GM18867 (cell line): ENCODE measurements around the gene CBX3.
"Not testable (repeated sequence)": the region's sequence is repeated elsewhere in the genome, so short reads cannot be mapped to it uniquely, and the experiment has no call there.

ENCODE experiments used
- ATAC-seq: cut with Tn5 transposase; IDR thresholded peaks from one replicate; pipeline ENCODE4 v1.9.1; 2021; ENCODE audit warnings: mild to moderate bottlenecking, moderate library complexity; ENCODE audit not compliant: unreplicated experiment

The CBX3 gene

DNA sequence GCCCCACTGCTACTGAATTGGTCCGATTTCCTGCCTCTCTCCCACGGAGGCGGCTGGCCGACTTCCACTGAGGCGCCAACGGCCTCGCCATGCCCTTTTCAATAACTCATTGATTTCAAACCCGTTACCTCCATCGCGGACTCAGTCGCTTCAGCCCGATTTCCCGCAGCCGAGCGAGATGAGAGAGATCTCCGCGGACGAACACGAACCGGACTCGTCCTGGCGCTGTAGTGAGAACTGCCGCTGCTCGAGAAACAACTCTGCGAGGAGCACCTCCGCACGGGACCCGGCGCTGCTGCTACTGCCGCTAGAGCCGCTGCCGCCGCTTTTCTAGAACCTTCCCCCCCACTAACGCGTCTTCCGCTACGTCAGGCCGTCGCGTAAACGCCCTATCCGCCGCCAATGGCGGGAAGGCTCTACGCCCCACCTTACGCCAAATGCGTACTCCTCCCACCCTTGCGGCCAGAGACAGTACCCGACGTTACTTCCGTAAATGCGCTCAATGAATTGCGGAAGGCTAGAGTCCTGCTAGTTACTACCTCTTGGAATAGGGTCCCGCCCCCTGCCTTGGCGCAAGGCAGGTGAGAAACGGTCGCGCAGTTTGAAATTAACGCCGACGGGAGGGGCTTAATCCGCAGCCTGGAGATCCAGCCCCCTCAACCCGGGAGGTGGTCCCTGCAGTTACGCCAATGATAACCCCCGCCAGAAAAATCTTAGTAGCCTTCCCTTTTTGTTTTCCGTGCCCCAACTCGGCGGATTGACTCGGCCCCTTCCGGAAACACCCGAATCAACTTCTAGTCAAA lies 900 bp upstream of the CBX3 start, which contains the start of gene HNRNPA2B1:
HNRNPA2B1 (minus strand) TSS at position 303 of the 803 bp plus-strand sequence; CDS start at position 134, 169 bp downstream.
- peak; percentile 63 for ATAC-seq

GRCh38 chr7:26202019-26202990 lies 760 bp downstream of the CBX3 start:
- no peak for ATAC-seq

- no peak for ATAC-seq
Observed at GRCh38 chr7:26203016-26203415, 1.5 kb downstream of the CBX3 start.

DNA sequence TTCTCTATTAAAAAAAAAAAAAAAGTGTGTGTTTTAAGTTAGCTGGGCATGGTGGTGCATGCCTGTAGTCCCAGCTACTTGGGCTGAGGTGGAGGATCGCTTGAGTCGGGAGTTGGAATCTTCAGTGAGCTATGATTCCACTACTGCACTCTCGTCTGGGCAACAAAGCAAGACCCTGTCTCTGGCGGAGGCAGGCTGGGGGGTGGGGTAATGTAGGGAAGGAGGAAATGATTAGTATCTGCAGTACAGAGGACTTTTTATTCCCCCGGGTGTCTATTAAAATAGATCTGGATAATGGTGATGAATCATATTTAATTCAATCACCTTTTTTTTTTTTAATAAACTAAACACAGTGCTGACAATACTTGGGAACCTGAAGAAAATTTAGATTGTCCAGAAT lies 6.5 kb downstream of the CBX3 start:
- no peak for ATAC-seq

DNA sequence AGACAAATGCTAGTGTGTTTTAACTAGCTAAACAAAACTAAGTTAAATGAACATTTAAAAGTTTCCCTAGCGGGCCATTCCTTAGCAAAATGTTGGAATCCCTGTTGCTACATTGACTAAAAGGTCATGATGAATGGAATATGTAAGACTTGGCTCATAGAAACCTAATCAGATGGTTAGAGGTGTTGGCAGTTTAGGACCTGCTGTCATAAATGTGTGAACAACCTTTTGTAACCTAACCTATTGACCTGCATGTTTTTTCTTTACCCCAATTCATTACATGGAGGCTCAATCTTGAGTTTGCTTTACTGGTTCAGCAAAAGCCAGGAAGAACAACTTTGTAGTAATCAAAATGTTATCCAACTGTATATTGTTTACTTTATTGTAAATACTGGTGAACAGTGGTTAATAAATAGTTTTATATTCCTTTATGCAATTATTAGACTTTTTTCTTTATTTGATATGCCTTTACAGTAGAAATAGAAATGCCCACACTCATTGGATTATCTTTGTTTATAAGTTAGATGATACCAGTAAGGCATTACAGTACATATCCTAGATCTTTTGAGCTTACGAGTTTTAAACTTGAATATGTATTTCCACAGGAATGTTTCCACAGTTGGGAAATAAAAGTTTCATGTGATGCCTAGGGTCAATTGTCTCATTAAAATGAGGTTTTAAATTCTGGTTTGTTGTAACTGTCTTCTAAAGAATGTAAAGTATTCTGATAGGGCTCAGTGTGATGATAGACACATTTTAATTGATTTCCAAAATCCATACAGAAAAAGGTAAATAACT lies 11.6 kb downstream of the CBX3 start:
- no peak for ATAC-seq

DNA sequence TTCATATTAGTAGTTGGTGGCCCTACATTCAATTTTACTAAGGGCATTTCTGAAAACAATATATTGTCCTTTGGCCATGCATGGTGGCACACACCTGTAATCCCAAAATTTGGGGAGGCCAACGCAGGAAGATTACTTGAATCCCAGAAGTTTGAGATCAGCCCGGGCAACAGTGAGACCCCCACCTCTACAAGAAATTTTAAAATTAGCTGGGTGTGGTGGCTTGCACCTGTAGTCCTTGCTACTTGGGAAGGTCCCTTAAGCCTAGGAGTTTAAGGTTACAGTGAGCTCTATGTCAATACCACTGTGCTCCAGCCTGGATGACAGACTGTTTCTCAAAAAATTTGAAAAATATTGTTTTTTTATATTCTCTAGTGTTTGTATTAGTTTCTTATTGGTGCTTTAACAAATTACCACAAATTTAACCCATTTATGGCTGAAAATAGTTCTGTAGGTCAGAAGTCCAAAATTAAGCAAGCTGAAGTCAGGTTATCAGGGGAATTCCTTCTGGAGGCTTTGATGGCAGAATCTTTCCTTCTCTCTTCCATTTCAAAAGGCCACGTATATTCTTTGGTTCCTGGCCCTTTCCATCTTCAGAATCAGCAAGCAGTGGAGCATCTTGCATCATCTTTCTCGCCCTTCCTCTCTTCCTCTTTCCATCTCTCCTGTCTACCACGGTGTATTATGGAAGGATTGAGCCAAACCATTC lies 12.4 kb downstream of the CBX3 start:
- no peak for ATAC-seq

- no peak for ATAC-seq
Observed at GRCh38 chr7:26216049-26216448, 14.5 kb downstream of the CBX3 start.

DNA sequence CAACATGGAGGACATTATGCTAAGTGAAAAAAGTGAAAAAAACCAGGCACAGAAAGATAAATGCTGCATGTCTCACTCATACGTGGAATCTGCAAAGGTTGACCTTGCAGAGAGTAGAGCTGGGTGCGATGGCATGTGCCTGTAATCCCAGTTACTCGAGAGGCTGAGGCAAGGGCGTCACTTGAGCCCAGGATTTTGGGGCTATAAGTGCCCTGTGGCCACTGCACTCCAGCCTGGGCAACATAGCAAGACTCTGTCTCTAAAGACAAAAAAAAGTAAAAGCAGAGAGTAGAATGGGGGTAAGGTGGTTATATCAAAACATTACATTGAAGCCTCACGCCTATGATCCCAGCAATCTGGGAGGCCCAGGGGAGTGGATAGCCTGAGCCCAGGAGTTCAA lies 22.8 kb downstream of the CBX3 start:
- ATAC-seq, result no peak

DNA sequence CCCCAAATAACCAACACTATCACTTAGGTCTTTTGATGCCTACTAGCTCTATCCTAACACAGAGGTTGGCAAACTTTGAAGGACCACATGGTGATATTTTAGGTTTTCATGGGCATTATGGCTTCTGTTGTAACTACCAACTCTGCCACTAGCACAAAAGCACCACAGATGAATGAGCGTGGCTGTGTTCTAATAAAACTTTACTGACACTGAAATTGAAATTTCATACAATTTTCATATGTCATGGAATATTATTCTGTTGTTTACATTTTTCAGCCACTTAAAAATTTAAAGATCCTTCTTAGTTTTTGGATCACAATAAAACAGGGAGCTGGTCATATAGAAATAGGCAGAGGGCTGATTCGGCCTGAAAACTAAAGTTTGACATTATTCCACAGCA lies 26.4 kb downstream of the CBX3 start:
- no peak for ATAC-seq

DNA sequence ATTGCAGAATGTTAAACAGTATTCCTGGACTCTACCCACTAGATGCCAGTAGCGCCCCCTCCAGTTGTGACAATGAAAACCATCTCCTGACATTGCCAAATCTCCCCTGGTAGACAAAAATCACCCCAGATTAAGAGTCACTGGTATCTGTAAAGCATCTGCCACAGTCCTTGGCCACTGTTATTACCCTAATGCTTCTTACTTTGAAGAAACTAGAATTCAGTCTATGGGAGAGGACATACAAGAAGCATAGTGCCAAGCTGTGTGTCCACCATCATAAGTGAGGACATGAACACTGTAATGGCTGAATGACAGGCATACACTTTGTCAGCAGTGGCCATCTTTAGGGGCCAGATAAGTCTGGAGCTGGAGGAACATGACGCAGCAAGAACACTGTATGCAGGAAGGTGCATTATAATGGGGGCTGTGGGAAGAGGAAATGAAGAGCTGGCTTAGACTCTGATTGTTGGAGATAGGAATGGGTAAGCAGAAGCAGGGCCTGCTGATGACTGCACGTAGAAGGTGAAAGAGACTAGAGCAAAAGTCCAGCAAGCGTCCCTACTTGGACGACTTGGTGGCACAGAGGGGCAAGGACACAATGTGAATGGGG lies 32.5 kb downstream of the CBX3 start:
- no peak for ATAC-seq

GRCh38 chr7:26237035-26237807 lies 35.7 kb downstream of the CBX3 start:
- ATAC-seq, result no peak

- no peak for ATAC-seq
Observed at GRCh38 chr7:26238032-26238431, 36.5 kb downstream of the CBX3 start.

DNA sequence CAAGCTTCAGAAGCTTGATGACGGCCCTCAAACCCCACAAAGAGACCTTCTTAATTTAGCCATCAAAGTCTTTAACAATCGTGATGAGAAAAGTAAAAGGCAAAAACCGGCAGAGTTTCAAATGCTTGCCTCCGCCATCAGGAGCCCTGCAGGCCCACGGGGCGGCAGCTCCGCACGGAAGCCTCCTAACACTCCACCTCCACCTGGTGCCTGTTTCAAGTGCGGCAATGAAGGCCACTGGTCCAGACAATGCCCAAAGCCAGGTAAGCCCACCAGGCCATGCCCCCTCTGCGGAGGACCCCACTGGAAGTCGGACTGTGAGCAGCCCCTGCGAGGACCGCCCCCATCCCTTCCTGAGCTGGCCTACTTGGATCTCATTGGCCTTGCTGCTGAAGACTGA lies 43.6 kb downstream of the CBX3 start:
- no peak for ATAC-seq

DNA sequence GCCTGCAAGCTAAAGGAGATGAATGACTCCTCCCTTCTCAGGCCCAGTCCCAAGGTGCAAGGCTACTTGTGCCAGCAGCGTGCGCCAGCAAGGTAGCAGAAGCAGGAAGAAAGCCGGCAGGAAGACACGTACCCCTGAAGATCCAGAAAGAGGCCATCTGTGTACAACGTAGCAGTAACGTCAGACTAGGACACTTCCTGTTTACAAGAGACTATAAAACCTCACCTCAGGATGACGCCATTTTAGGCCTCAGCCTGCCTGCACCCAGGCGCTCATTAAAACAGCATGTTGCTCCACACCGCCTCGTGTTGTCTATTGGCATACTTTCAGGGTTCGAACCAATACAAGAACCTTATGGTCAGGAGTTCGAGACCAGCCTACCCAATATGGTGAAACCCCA lies 48.7 kb downstream of the CBX3 start:
- ATAC-seq, result no peak

DNA sequence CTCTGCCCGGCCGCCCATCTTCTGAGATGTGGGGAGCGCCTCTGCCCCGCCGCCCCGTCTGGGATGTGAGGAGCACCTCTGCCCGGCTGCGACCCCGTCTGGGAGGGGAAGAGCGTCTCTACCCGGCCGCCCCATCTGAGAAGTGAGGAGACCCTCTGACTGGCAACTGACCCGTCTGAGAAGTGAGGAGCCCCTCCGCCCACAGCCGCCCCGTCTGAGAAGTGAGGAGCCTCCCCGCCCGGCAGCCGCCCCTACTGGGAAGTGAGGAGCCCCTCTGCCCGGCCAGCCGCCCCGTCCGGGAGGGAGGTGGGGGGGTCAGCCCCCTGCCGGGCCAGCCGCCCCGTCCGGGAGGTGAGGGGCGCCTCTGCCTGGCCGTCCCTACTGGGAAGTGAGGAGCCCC lies 60.3 kb downstream of the CBX3 start:
- not testable (repeated sequence) for ATAC-seq
